H9 (cell line): ENCODE measurements around the gene CD300A. TPM values are rescaled to one million over a fixed set of nuclear protein-coding genes. Genes with fewer than 3 reads are reported as not detected.

Experiments used
- DNase-seq: peaks from one replicate; pipeline ENCODE4 v3.0.0-alpha.2; 2017
- H2AFZ ChIP-seq: one replicate; pipeline ENCODE4 v1.6.1; 2013; ENCODE audit warnings: mild to moderate bottlenecking, low read length, control low read depth, moderate library complexity
- H2AK5ac ChIP-seq: 2 replicates; pipeline ENCODE4 v1.6.1; 2013; ENCODE audit warnings: low read length, control low read depth, mixed read lengths; ENCODE audit not compliant: insufficient read length
- H2BK120ac ChIP-seq: one replicate; pipeline ENCODE4 v1.6.1; 2013; ENCODE audit warnings: low read depth, mild to moderate bottlenecking, low read length, control low read depth, inconsistent platforms; ENCODE audit not compliant: poor library complexity, severe bottlenecking
- H2BK12ac ChIP-seq: 2 replicates; pipeline ENCODE4 v1.6.1; 2013; ENCODE audit warnings: low read length, control low read depth, mixed read lengths, low read depth; ENCODE audit not compliant: insufficient read length
- H2BK15ac ChIP-seq: 2 replicates; pipeline ENCODE4 v1.6.1; 2013; ENCODE audit warnings: low read depth, low read length, control low read depth
- H2BK20ac ChIP-seq: one replicate; pipeline ENCODE4 v1.6.1; 2013; ENCODE audit warnings: low read depth, mild to moderate bottlenecking, low read length, control low read depth, inconsistent platforms; ENCODE audit not compliant: poor library complexity, severe bottlenecking
- H2BK5ac ChIP-seq: 2 replicates; pipeline ENCODE4 v1.6.1; 2013; ENCODE audit warnings: low read length, control low read depth, mixed read lengths; ENCODE audit not compliant: insufficient read length
- H3K14ac ChIP-seq: 2 replicates; pipeline ENCODE4 v1.6.1; 2013; ENCODE audit warnings: low read length, control low read depth; ENCODE audit not compliant: insufficient read depth
- H3K18ac ChIP-seq: 2 replicates; pipeline ENCODE4 v1.6.1; 2013; ENCODE audit warnings: low read depth, mild to moderate bottlenecking, mixed read lengths, low read length, control low read depth; ENCODE audit not compliant: insufficient read length
- H3K23ac ChIP-seq: 2 replicates; pipeline ENCODE4 v1.6.1; 2013; ENCODE audit warnings: low read length, control low read depth, mixed read lengths, low read depth; ENCODE audit not compliant: insufficient read length
- H3K23me2 ChIP-seq: 2 replicates; pipeline ENCODE4 v1.6.1; 2013; ENCODE audit warnings: low read depth, mild to moderate bottlenecking, mixed read lengths, low read length, control low read depth; ENCODE audit not compliant: insufficient read length, poor library complexity, severe bottlenecking
- H3K27ac ChIP-seq: 2 replicates; pipeline ENCODE4 v1.5.1; 2013; ENCODE audit warnings: low read length, control low read depth, mixed read lengths, low read depth; ENCODE audit not compliant: insufficient read length
- H3K27me3 ChIP-seq: 2 replicates; pipeline ENCODE4 v1.6.1; 2013; ENCODE audit warnings: low read length, control low read depth, inconsistent platforms; ENCODE audit not compliant: insufficient read depth
- H3K4ac ChIP-seq: 2 replicates; pipeline ENCODE4 v1.6.1; 2013; ENCODE audit warnings: low read depth, mild to moderate bottlenecking, control low read depth, inconsistent platforms, low read length, moderate library complexity
- H3K4me1 ChIP-seq: 2 replicates; pipeline ENCODE4 v1.6.1; 2013; ENCODE audit warnings: low read length, control low read depth, inconsistent platforms; ENCODE audit not compliant: insufficient read depth
- H3K4me2 ChIP-seq: 2 replicates; pipeline ENCODE4 v1.6.1; 2013; ENCODE audit warnings: low read length, control low read depth, mixed read lengths; ENCODE audit not compliant: insufficient read length, insufficient read depth
- H3K56ac ChIP-seq: 2 replicates; pipeline ENCODE4 v1.6.1; 2013; ENCODE audit warnings: low read depth, mild to moderate bottlenecking, mixed read lengths, low read length, control low read depth; ENCODE audit not compliant: insufficient read length
- H3K79me1 ChIP-seq: 2 replicates; pipeline ENCODE4 v1.6.1; 2013; ENCODE audit warnings: low read depth, mild to moderate bottlenecking, moderate library complexity, low read length, control low read depth, inconsistent platforms; ENCODE audit not compliant: insufficient read depth, poor library complexity, severe bottlenecking
- H3K79me2 ChIP-seq: 2 replicates; pipeline ENCODE4 v1.6.1; 2013; ENCODE audit warnings: low read length, control low read depth, inconsistent platforms; ENCODE audit not compliant: insufficient read depth
- H3K9ac ChIP-seq: 2 replicates; pipeline ENCODE4 v1.6.1; 2013; ENCODE audit warnings: low read length, control low read depth, mixed read lengths; ENCODE audit not compliant: insufficient read length; ENCODE audit errors: extremely low read depth
- H3K9me3 ChIP-seq: one replicate; pipeline ENCODE4 v1.6.1; 2013; ENCODE audit warnings: low read depth, low read length, inconsistent platforms; ENCODE audit not compliant: control insufficient read depth
- H3T11ph ChIP-seq: one replicate; pipeline ENCODE4 v1.6.1; 2013; ENCODE audit warnings: mild to moderate bottlenecking, low read length, control low read depth, inconsistent platforms
- H4K20me1 ChIP-seq: one replicate; pipeline ENCODE4 v1.6.1; 2013; ENCODE audit not compliant: control insufficient read depth, insufficient read length, insufficient read depth
- H4K5ac ChIP-seq: 2 replicates; pipeline ENCODE4 v1.6.1; 2013; ENCODE audit warnings: low read depth, mild to moderate bottlenecking, mixed read lengths, low read length, control low read depth; ENCODE audit not compliant: insufficient read length
- H4K8ac ChIP-seq: replicated peaks from 2 replicates; pipeline ENCODE4 v1.6.1; 2013; ENCODE audit warnings: low read length, control low read depth, mixed read lengths, low read depth; ENCODE audit not compliant: insufficient read length
- H4K91ac ChIP-seq: 2 replicates; pipeline ENCODE4 v1.6.1; 2013; ENCODE audit warnings: low read depth, mild to moderate bottlenecking, moderate library complexity, mixed read lengths, low read length, control low read depth; ENCODE audit not compliant: insufficient read length
- H3K27ac Mint-ChIP-seq, 3 experiments: 2 replicates in 2 of 3; 3 replicates in 1 of 3; pipeline ENCODE4 v1.8.0; 2020 to 2021; ENCODE audit warnings: mixed read lengths in 3 of 3, mild to moderate bottlenecking in 1 of 3, moderate library complexity in 1 of 3
- H3K27me3 Mint-ChIP-seq: 2 replicates; pipeline ENCODE4 v1.8.0; 2021; ENCODE audit warnings: low read depth, mild to moderate bottlenecking, moderate library complexity, mixed read lengths
- H3K36me3 Mint-ChIP-seq, 3 experiments: 2 replicates in 2 of 3; 3 replicates in 1 of 3; pipeline ENCODE4 v1.8.0; 2020 to 2021; ENCODE audit warnings: low read depth in 3 of 3, mixed read lengths in 3 of 3; ENCODE audit not compliant: insufficient read depth in 1 of 3
- H3K4me1 Mint-ChIP-seq, 2 experiments: 2 replicates each; pipeline ENCODE4 v1.8.0; 2020; ENCODE audit warnings: mixed read lengths in 2 of 2
- H3K4me3 Mint-ChIP-seq, 2 experiments: 2 replicates in 1 of 2; 3 replicates in 1 of 2; pipeline ENCODE4 v1.8.0; 2020 to 2021; ENCODE audit warnings: mild to moderate bottlenecking in 2 of 2, mixed read lengths in 2 of 2, moderate library complexity in 1 of 2
- H3K9me3 Mint-ChIP-seq, 2 experiments: 2 replicates in 1 of 2; 3 replicates in 1 of 2; pipeline ENCODE4 v1.8.0; 2020; ENCODE audit warnings: mild to moderate bottlenecking in 2 of 2, mixed read lengths in 2 of 2, moderate library complexity in 1 of 2
- WGBS: extraction: QIAGEN DNeasy Blood & Tissue Kit; methylation state at CpG from one replicate; pipeline ENCODE4 v1.1.7; 2013; ENCODE audit warnings: missing lambda C conversion rate, low lambda C conversion rate, mixed read lengths; ENCODE audit not compliant: insufficient read length; ENCODE audit errors: extremely low coverage; 5-methylcytosine and 5-hydroxymethylcytosine counted together
- total RNA-seq: library from RNA; stranded (reverse); gene quantifications from 2 replicates; pipeline ENCODE4 v1.2.1, GENCODE V29; 2021
- TF ChIP-seq, protein P1 (sequence below): fragments of 200-600 bp; sonication (generic); conservative IDR thresholded peaks from 3 replicates; pipeline ENCODE4 v1.8.0; 2021; ENCODE audit warnings: antibody characterized with exemption, mild to moderate bottlenecking

The CD300A gene
- total RNA-seq, 1 experiment from 2014 or later = not detected

DNA sequence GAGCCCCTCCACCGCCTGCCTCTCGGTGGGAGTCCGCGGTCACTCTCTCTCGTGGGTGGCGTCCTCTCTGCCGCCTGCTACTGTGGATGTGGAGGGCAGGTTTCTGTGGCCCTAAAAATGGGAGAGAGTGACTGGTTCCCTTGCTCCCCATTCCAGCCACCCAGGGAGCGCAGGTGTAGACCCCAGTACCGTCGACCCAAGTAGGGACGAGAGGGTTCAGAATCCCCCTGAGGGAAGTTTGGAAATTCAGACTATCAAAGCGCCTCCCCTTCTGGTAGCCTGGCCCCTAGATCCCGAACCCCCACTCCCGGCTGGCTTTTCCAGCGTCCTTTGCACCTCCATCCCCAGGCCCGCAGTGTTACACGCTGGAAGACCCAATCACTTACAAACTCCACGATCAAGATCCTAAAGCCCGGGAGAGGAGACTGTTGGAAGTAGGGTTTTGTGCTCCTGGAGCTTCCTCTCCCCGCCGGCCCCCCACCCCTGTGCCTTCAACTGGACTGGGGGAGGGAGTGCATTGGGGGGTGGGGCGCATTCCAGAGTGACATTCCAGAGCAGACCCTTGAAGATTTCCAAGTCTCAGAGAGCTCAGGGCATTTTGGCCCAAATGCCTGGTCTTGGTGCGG, 33.6 kb upstream of the CD300A start:
- Histone ChIP-seq H2BK15ac (no peak overlapping the region), H3K27ac (no peak overlapping the region), H3K4me2 (peak overlapping the region; percentile 60), H3K4ac (no peak overlapping the region), H4K8ac (no peak overlapping the region), H3K9me3 (no peaks in the 10 kb centered on the region), H2BK5ac (no peak overlapping the region), H4K91ac (no peak overlapping the region), H3K79me2 (no peaks in the 10 kb centered on the region), H2AK5ac (no peak overlapping the region), H4K20me1 (no peaks in the 10 kb centered on the region), H3K9ac (peak overlapping the region; percentile 35), H2AFZ (no peak overlapping the region), H2BK12ac (no peak overlapping the region), H3K23ac (no peak overlapping the region), H3K14ac (peak overlapping the region; percentile 51), H4K5ac (no peak overlapping the region), H3K56ac (no peak overlapping the region), H3K27me3 (peaks cover 3% of the 10 kb centered on the region), H3K23me2 (peaks cover 27% of the 10 kb centered on the region), H3K4me1 (peaks cover 5% of the 10 kb centered on the region; the same call in 1 of the 2 replicates), H3K79me1 (no peaks in the 10 kb centered on the region), H3K18ac (peak overlapping the region; percentile 54), H3T11ph (no peak overlapping the region), H2BK120ac (peak overlapping the region; percentile 48), H2BK20ac (no peak overlapping the region)
- no CpG with 5 or more reads among the region's 23 CpGs for WGBS
- H3K36me3 Mint-ChIP-seq = peaks cover 0 to 8% (median under 1%) of the 10 kb centered on the region in 3 experiments; a peak in 4 of 7 replicates
- peaks cover 75% of the 10 kb centered on the region for H3K27me3 Mint-ChIP-seq
- peak overlapping the region in 2 of 3 experiments; percentile 40 to 81; a peak in 1 of 7 replicates for H3K27ac Mint-ChIP-seq
- peaks cover 25 to 48% of the 10 kb centered on the region in 2 experiments for H3K4me1 Mint-ChIP-seq
- DNase-seq = peak; percentile 47
- H3K9me3 Mint-ChIP-seq = peaks cover 1 to 2% of the 10 kb centered on the region in 2 experiments; a peak in 4 of 5 replicates
- H3K4me3 Mint-ChIP-seq = peak overlapping the region; percentile 70 to 88
- TF ChIP-seq, protein P1, sequence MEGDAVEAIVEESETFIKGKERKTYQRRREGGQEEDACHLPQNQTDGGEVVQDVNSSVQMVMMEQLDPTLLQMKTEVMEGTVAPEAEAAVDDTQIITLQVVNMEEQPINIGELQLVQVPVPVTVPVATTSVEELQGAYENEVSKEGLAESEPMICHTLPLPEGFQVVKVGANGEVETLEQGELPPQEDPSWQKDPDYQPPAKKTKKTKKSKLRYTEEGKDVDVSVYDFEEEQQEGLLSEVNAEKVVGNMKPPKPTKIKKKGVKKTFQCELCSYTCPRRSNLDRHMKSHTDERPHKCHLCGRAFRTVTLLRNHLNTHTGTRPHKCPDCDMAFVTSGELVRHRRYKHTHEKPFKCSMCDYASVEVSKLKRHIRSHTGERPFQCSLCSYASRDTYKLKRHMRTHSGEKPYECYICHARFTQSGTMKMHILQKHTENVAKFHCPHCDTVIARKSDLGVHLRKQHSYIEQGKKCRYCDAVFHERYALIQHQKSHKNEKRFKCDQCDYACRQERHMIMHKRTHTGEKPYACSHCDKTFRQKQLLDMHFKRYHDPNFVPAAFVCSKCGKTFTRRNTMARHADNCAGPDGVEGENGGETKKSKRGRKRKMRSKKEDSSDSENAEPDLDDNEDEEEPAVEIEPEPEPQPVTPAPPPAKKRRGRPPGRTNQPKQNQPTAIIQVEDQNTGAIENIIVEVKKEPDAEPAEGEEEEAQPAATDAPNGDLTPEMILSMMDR = no peak
